Body of pancreas (tissue), 4 donors: ENCODE measurements around the gene ZNF570.

Source experiments
- CTCF ChIP-seq, 7 experiments: fragments of 450-650 bp in 4 of 7; fragments of 200-600 bp in 3 of 7; sonication (generic) in 3 of 7; IDR thresholded peaks; one replicate each; pipeline ENCODE4 v1.5.1; 2016 to 2019; ENCODE audit warnings: antibody characterized with exemption in 7 of 7
- POLR2A ChIP-seq, 3 donors: fragments of 450-650 bp; IDR thresholded peaks; one replicate each; pipeline ENCODE4 v1.6.1; 2016; ENCODE audit warnings: antibody characterized with exemption in 3 of 3, mild to moderate bottlenecking in 2 of 3

- TF ChIP-seq CTCF (IDR thresholded peaks at IDR 0.05) (no peak), POLR2A (IDR thresholded peaks at IDR 0.05) (no peak)
Measured at GRCh38 chr19:37452500-37453245, 16.5 kb upstream of the ZNF570 start.
